Neural progenitor cell (in vitro differentiated cells): ENCODE measurements around the gene MYADM. TPM values are rescaled to one million over a fixed set of nuclear protein-coding genes. Genes with fewer than 3 reads are reported as not detected.

Source experiments
- DNase-seq: peaks from one replicate; pipeline ENCODE4 v3.0.0-alpha.2; 2016; ENCODE audit warnings: low spot score
- H2AFZ ChIP-seq: fragments of 200-600 bp; sonication (generic); replicated peaks from 2 replicates; pipeline ENCODE4 v1.6.1; 2016; ENCODE audit warnings: antibody characterized with exemption
- H3F3A ChIP-seq: fragments of 200-600 bp; sonication (generic); 2 replicates; pipeline ENCODE4 v1.6.1; 2016; ENCODE audit warnings: antibody characterized with exemption, low read depth
- H3K27ac ChIP-seq: fragments of 200-600 bp; sonication (generic); 2 replicates; pipeline ENCODE4 v1.5.1; 2016; ENCODE audit warnings: mild to moderate bottlenecking
- H3K27me3 ChIP-seq: fragments of 200-600 bp; sonication (generic); 2 replicates; pipeline ENCODE4 v1.6.1; 2016; ENCODE audit warnings: mild to moderate bottlenecking, moderate library complexity
- H3K36me3 ChIP-seq: fragments of 200-600 bp; sonication (generic); 2 replicates; pipeline ENCODE4 v1.5.1; 2016
- H3K4me1 ChIP-seq: fragments of 200-600 bp; sonication (generic); 2 replicates; pipeline ENCODE4 v1.6.1; 2016; ENCODE audit warnings: mixed run types
- H3K4me2 ChIP-seq: fragments of 200-600 bp; sonication (generic); 2 replicates; pipeline ENCODE4 v1.6.1; 2016
- H3K4me3 ChIP-seq: fragments of 200-600 bp; sonication (generic); 2 replicates; pipeline ENCODE4 v1.5.1; 2016
- H3K79me2 ChIP-seq: fragments of 200-600 bp; sonication (generic); 2 replicates; pipeline ENCODE4 v1.6.1; 2016; ENCODE audit warnings: low read depth
- H3K9ac ChIP-seq: fragments of 200-600 bp; sonication (generic); 2 replicates; pipeline ENCODE4 v1.6.1; 2016
- H3K9me3 ChIP-seq: fragments of 200-600 bp; sonication (generic); 2 replicates; pipeline ENCODE4 v1.5.1; 2016; ENCODE audit warnings: low read depth
- H4K20me1 ChIP-seq: fragments of 200-600 bp; sonication (generic); 2 replicates; pipeline ENCODE4 v1.6.1; 2016; ENCODE audit warnings: low read depth
- H3K27ac Mint-ChIP-seq: 3 replicates; pipeline ENCODE4 v1.8.0; 2021; ENCODE audit warnings: mixed read lengths
- H3K27me3 Mint-ChIP-seq: 2 replicates; pipeline ENCODE4 v1.8.0; 2022; ENCODE audit warnings: low read depth, mild to moderate bottlenecking, inconsistent platforms, moderate library complexity, mixed read lengths; ENCODE audit not compliant: insufficient read depth
- H3K36me3 Mint-ChIP-seq: 3 replicates; pipeline ENCODE4 v1.8.0; 2021; ENCODE audit warnings: mixed read lengths
- H3K4me1 Mint-ChIP-seq: 3 replicates; pipeline ENCODE4 v1.8.0; 2021; ENCODE audit warnings: mixed read lengths
- H3K4me3 Mint-ChIP-seq: 3 replicates; pipeline ENCODE4 v1.8.0; 2021; ENCODE audit warnings: mild to moderate bottlenecking, moderate library complexity, mixed read lengths
- H3K9me3 Mint-ChIP-seq: 3 replicates; pipeline ENCODE4 v1.8.0; 2020; ENCODE audit warnings: mixed read lengths
- EZH2 ChIP-seq: fragments of 200-600 bp; sonication (generic); IDR thresholded peaks from 2 replicates; pipeline ENCODE4 v1.6.1; 2017; ENCODE audit warnings: antibody characterized with exemption, mild to moderate bottlenecking, moderate library complexity
- EZH2phosphoT487 ChIP-seq: fragments of 200-600 bp; sonication (generic); IDR thresholded peaks from 2 replicates; pipeline ENCODE4 v1.6.1; 2017; ENCODE audit warnings: antibody characterized with exemption
- total RNA-seq: library from RNA; depleted of rRNA; stranded (reverse); fragments of >200 nt; gene quantifications from 2 replicates; pipeline ENCODE4 v1.2.3, GENCODE V29; 2015; ENCODE audit warnings: low replicate concordance
- TF ChIP-seq, protein P1 (sequence below): fragments of 200-600 bp; sonication (generic); IDR thresholded peaks from 2 replicates; pipeline ENCODE4 v1.5.1; 2017; ENCODE audit warnings: antibody characterized with exemption, mild to moderate bottlenecking

MYADM gene
- total RNA-seq, 1 donor from 2014 or later: 11.5 TPM

DNA sequence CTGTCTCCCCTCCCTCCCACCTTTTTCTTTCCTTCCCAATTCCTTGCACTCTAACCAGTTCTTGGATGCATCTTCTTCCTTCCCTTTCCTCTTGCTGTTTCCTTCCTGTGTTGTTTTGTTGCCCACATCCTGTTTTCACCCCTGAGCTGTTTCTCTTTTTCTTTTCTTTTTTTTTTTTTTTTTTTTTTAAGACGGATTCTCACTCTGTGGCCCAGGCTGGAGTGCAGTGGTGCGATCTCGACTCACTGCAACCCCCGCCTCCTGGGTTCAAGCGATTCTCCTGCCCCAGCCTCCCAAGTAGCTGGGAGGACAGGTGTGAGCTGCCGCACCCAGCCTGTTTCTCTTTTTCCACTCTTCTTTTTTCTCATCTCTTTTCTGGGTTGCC lies 6.9 kb downstream of the MYADM start:
- Histone ChIP-seq H3K79me2 (peaks cover 25% of the 10 kb centered on the region), H3K27ac (no peak overlapping the region), H3K4me3 (no peak overlapping the region), H3K4me2 (no peak overlapping the region), H3F3A (peaks cover 15% of the 10 kb centered on the region), H2AFZ (no peak overlapping the region), H3K9ac (no peak overlapping the region), H3K36me3 (no peaks in the 10 kb centered on the region), H3K9me3 (no peaks in the 10 kb centered on the region), H4K20me1 (peaks cover 24% of the 10 kb centered on the region), H3K27me3 (no peaks in the 10 kb centered on the region), H3K4me1 (peaks cover 4% of the 10 kb centered on the region)
- Mint-ChIP-seq H3K36me3 (peaks cover 28% of the 10 kb centered on the region), H3K9me3 (no peaks in the 10 kb centered on the region), H3K4me1 (peaks cover 20% of the 10 kb centered on the region), H3K27ac (no peak overlapping the region), H3K4me3 (peak overlapping the region; percentile 43), H3K27me3 (peaks cover 11% of the 10 kb centered on the region)
- TF ChIP-seq, protein P1, sequence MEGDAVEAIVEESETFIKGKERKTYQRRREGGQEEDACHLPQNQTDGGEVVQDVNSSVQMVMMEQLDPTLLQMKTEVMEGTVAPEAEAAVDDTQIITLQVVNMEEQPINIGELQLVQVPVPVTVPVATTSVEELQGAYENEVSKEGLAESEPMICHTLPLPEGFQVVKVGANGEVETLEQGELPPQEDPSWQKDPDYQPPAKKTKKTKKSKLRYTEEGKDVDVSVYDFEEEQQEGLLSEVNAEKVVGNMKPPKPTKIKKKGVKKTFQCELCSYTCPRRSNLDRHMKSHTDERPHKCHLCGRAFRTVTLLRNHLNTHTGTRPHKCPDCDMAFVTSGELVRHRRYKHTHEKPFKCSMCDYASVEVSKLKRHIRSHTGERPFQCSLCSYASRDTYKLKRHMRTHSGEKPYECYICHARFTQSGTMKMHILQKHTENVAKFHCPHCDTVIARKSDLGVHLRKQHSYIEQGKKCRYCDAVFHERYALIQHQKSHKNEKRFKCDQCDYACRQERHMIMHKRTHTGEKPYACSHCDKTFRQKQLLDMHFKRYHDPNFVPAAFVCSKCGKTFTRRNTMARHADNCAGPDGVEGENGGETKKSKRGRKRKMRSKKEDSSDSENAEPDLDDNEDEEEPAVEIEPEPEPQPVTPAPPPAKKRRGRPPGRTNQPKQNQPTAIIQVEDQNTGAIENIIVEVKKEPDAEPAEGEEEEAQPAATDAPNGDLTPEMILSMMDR: no peak
- TF ChIP-seq EZH2phosphoT487 (no peak), EZH2 (no peak)
- no peak for DNase-seq

DNA sequence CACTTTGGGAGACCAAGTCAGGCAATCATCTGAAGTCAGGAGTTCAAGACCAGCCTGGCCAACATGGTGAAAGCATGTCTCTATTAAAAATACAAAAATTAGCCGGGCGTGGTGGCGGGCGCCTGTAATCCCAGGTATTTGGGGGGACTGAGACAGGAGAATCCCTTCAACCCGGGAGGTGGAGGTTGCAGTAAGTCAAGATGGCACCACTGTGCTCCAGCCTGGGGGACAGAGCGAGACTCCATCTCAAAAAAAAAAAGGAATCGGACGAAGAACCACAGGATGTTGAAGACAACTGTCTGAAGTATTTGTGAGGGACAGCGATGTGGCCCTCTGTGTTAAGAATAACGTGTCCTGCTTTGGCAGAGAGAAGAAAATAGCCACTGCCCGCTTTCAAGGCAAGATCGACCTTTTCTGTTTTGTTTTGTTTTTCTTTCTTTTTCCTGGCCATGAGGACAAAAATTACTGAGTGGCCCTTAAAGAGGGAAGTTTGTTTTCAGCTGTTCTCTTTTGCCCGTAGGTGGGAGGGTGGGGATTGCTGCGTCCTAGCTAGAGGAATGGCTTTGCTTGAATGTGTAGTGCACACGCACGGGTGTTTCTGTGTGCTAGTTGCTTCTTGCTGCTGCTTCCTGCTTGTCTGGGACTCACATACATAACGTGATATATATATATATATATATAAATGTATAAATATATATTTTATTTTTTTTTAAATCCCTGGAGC lies 8.1 kb downstream of the MYADM start:
- H3K4me1 Mint-ChIP-seq: peaks cover 16% of the 10 kb centered on the region
- H4K20me1 ChIP-seq: peaks cover 19% of the 10 kb centered on the region
- H3K9ac ChIP-seq: no peak overlapping the region
- H3K9me3 Mint-ChIP-seq: no peaks in the 10 kb centered on the region
- no peak overlapping the region for H3K4me2 ChIP-seq
- H3K36me3 Mint-ChIP-seq: peaks cover 25% of the 10 kb centered on the region
- no peak overlapping the region for H3K27ac Mint-ChIP-seq
- no peaks in the 10 kb centered on the region for H3K36me3 ChIP-seq
- H3K27ac ChIP-seq: no peak overlapping the region
- TF ChIP-seq EZH2: no peak
- TF ChIP-seq EZH2phosphoT487: no peak
- TF ChIP-seq, protein P1: no peak
- H3K9me3 ChIP-seq: no peaks in the 10 kb centered on the region
- no peak overlapping the region for H2AFZ ChIP-seq
- no peak overlapping the region for H3K4me3 Mint-ChIP-seq
- peaks cover 19% of the 10 kb centered on the region for H3K79me2 ChIP-seq
- H3F3A ChIP-seq: peaks cover 9% of the 10 kb centered on the region
- DNase-seq: no peak
- H3K27me3 Mint-ChIP-seq: peaks cover 10% of the 10 kb centered on the region
- no peak overlapping the region for H3K4me3 ChIP-seq
- peaks cover 1% of the 10 kb centered on the region for H3K27me3 ChIP-seq
- H3K4me1 ChIP-seq: peaks cover under 1% of the 10 kb centered on the region

DNA sequence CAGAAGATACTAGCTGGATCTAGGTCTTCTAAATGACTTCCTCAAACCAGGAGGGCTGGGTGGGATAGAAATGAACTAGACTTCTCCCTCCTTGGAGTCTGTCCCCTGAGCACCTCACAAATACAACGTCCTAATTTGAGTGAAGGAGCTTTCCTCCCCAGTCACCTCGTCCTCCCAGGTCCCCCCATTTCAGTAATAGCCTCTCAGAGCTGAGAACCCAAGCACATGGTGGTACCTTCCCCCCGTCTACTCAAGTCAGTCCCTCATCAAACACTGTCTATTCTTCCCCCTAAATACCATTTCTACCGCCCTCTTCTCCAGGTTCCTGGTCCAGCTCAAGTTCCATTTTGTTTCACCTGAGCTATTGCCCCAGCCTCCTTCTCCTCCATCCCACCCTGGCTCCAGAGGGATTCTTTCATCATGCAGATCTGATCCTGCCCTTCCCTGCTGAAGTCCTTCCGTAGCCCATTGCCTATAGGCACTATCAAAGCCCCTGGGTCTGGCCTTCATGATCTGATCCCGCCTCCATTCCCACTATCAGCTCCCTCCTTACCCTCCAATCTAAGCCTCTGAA lies 9.1 kb downstream of the MYADM start:
- Histone ChIP-seq H3K9ac (no peak overlapping the region), H3K27ac (no peak overlapping the region), H3F3A (peaks cover 18% of the 10 kb centered on the region), H3K27me3 (peaks cover 5% of the 10 kb centered on the region), H3K79me2 (peaks cover 10% of the 10 kb centered on the region), H3K4me2 (no peak overlapping the region), H3K4me1 (peaks cover 5% of the 10 kb centered on the region), H3K36me3 (no peaks in the 10 kb centered on the region), H3K9me3 (no peaks in the 10 kb centered on the region), H3K4me3 (no peak overlapping the region), H2AFZ (no peak overlapping the region), H4K20me1 (peaks cover 12% of the 10 kb centered on the region)
- TF ChIP-seq, protein P1: no peak
- no peak for TF ChIP-seq EZH2
- Mint-ChIP-seq H3K27me3 (peaks cover 3% of the 10 kb centered on the region), H3K9me3 (no peaks in the 10 kb centered on the region), H3K27ac (no peak overlapping the region), H3K4me1 (peaks cover 9% of the 10 kb centered on the region), H3K36me3 (peaks cover 25% of the 10 kb centered on the region), H3K4me3 (peak overlapping the region; percentile 34)
- no peak for DNase-seq
